SK-N-SH treated with all-trans-retinoic acid at 6 μM for 48 hours (cell line): ENCODE data around the gene STX12.

Experiments
- CREB5 ChIP-seq: fragments of 250-450 bp; sonication (Bioruptor Pico); IDR thresholded peaks from 2 replicates; pipeline ENCODE4 v1.5.1; 2020; ENCODE audit warnings: low read depth, mild to moderate bottlenecking, moderate library complexity
- RARB ChIP-seq: fragments of 250-450 bp; sonication (Bioruptor Pico); IDR thresholded peaks from 2 replicates; pipeline ENCODE4 v1.8.0; 2021; ENCODE audit warnings: mild to moderate bottlenecking, moderate library complexity
- TOX ChIP-seq: fragments of 250-450 bp; sonication (Bioruptor Pico); IDR thresholded peaks from 2 replicates; pipeline ENCODE4 v1.8.0; 2021; ENCODE audit warnings: mild to moderate bottlenecking, moderate library complexity, borderline replicate concordance

- TF ChIP-seq TOX (CRISPR knock-in tag), result no peak
- TF ChIP-seq RARB (CRISPR knock-in tag), result no peak
- TF ChIP-seq CREB5 (CRISPR knock-in tag), result no peak
These were observed 45.9 kb upstream of the STX12 start for GRCh38 chr1:27727126-27727525.
